Gastrocnemius medialis (tissue), 4 donors: ENCODE data around the gene RYR2. TPM values are rescaled to one million over a fixed set of nuclear protein-coding genes. Genes with fewer than 3 reads are reported as not detected.

Experiments
- ATAC-seq, 2 donors: fragments of 150-250 bp; one replicate each; pipeline ENCODE4 v1.9.1; 2016
- DNase-seq, 2 donors: peaks; one replicate each; pipeline ENCODE4 v3.0.0-alpha.2; 2019
- H3K27ac ChIP-seq, 4 donors: fragments of 200-600 bp; sonication (generic); 1 replicate in 1 of 4; 2 replicates in 3 of 4; pipeline ENCODE4 v1.5.1; 2016 to 2018; ENCODE audit warnings: mild to moderate bottlenecking in 2 of 4, moderate library complexity in 1 of 4
- H3K27me3 ChIP-seq, 3 donors: fragments of 200-600 bp; sonication (generic) in 2 of 3; 1 replicate in 1 of 3; 2 replicates in 2 of 3; pipeline versions ENCODE4 v1.5.1 to v1.6.0; 2016 to 2019; ENCODE audit warnings: mild to moderate bottlenecking in 1 of 3, moderate library complexity in 1 of 3
- H3K36me3 ChIP-seq, 2 donors: fragments of 200-600 bp; sonication (generic) in 1 of 2; one replicate each; pipeline ENCODE4 v1.5.1; 2017 to 2018
- H3K4me1 ChIP-seq, 2 donors: fragments of 200-600 bp; sonication (generic) in 1 of 2; one replicate each; pipeline ENCODE4 v1.5.1; 2016 to 2017; ENCODE audit warnings: mild to moderate bottlenecking in 2 of 2
- H3K4me3 ChIP-seq, 4 donors: fragments of 200-600 bp; sonication (generic) in 3 of 4; 1 replicate in 1 of 4; 2 replicates in 3 of 4; pipeline ENCODE4 v1.5.1; 2016 to 2019; ENCODE audit warnings: mild to moderate bottlenecking in 2 of 4
- H3K9me3 ChIP-seq, 3 donors: fragments of 200-600 bp; sonication (generic) in 2 of 3; 1 replicate in 1 of 3; 2 replicates in 2 of 3; pipeline ENCODE4 v1.5.1; 2016 to 2019
- CTCF ChIP-seq, 5 experiments: fragments of 450-650 bp in 3 of 5; fragments of 200-600 bp in 2 of 5; sonication (generic) in 2 of 5; IDR thresholded peaks in 4 of 5; conservative IDR thresholded peaks in 1 of 5; 1 replicate in 4 of 5; 2 replicates in 1 of 5; pipeline ENCODE4 v1.5.1; 2016 to 2019; ENCODE audit warnings: antibody characterized with exemption in 5 of 5, mild to moderate bottlenecking in 3 of 5, moderate library complexity in 3 of 5
- POLR2A ChIP-seq, 2 donors: fragments of 450-650 bp; IDR thresholded peaks; one replicate each; pipeline ENCODE4 v1.6.1; 2017; ENCODE audit warnings: antibody characterized with exemption in 2 of 2, mild to moderate bottlenecking in 2 of 2, moderate library complexity in 2 of 2
- in situ Hi-C, 4 donors: fragments of 200-750 bp; cut with MboI; loops; one replicate each; pipeline versions ENCODE4 v1.15.0 to v1.8.0; 2017; ENCODE audit warnings: low sequenced_read_pairs in 4 of 4
- intact Hi-C: fragments of 100-400 bp; cut with DNase I; formaldehyde crosslinking; loops from one replicate; pipeline ENCODE4 v1.15.1; 2023; ENCODE audit warnings: low total_unique reads
- total RNA-seq, 4 donors: library from RNA; depleted of rRNA; stranded (reverse); fragments of >200 nt; gene quantifications; one replicate each; pipeline versions ENCODE4 v1.1.0 to v1.2.3, GENCODE V29; 2016

RYR2 gene
- total RNA-seq, 4 donors from 2014 or later, result 0.04 to 0.16 (median 0.07) TPM

GRCh38 chr1:237737448-237737847 lies 695.5 kb downstream of the RYR2 start:
- no peaks in the 10 kb centered on the region for H3K36me3 ChIP-seq

GRCh38 chr1:237737938-237738610 lies 696.1 kb downstream of the RYR2 start:
- Histone ChIP-seq H3K27me3 (no peaks in the 10 kb centered on the region), H3K4me3 (no peak overlapping the region), H3K36me3 (no peaks in the 10 kb centered on the region), H3K4me1 (no peaks in the 10 kb centered on the region), H3K9me3 (no peaks in the 10 kb centered on the region), H3K27ac (no peak overlapping the region)
- TF ChIP-seq POLR2A (IDR thresholded peaks at IDR 0.05), result no peak
- no peak for TF ChIP-seq CTCF (IDR thresholded peaks at IDR 0.05 in 4 of 5, conservative IDR thresholded peaks at IDR 0.05 in 1 of 5)
- ATAC-seq, result no peak
- intact Hi-C loops (no loop called here), in situ Hi-C loops (no loop called here)
- no peak for DNase-seq

More at GRCh38 chr1:237737448-237737847, 695.5 kb downstream of the RYR2 start:
- Histone ChIP-seq H3K27ac (no peak overlapping the region), H3K9me3 (no peaks in the 10 kb centered on the region), H3K27me3 (no peaks in the 10 kb centered on the region), H3K4me1 (no peaks in the 10 kb centered on the region), H3K4me3 (no peak overlapping the region)
- no peak for TF ChIP-seq CTCF (IDR thresholded peaks at IDR 0.05 in 4 of 5, conservative IDR thresholded peaks at IDR 0.05 in 1 of 5)
- TF ChIP-seq POLR2A (IDR thresholded peaks at IDR 0.05), result no peak
- DNase-seq (no peak), ATAC-seq (no peak)
- in situ Hi-C loops (no loop called here), intact Hi-C loops (no loop called here)

GRCh38 chr1:237740846-237741245 lies 698.9 kb downstream of the RYR2 start:
- intact Hi-C loops, result no loop called here
- in situ Hi-C loops, result no loop called here
- no peak for DNase-seq
- H3K36me3 ChIP-seq, result no peaks in the 10 kb centered on the region
- no peaks in the 10 kb centered on the region for H3K27me3 ChIP-seq
- ATAC-seq, result no peak
- no peak overlapping the region for H3K4me3 ChIP-seq
- TF ChIP-seq POLR2A (IDR thresholded peaks at IDR 0.05), result no peak
- no peak for TF ChIP-seq CTCF (IDR thresholded peaks at IDR 0.05 in 4 of 5, conservative IDR thresholded peaks at IDR 0.05 in 1 of 5)
- no peaks in the 10 kb centered on the region for H3K4me1 ChIP-seq
- no peak overlapping the region for H3K27ac ChIP-seq
- no peaks in the 10 kb centered on the region for H3K9me3 ChIP-seq

GRCh38 chr1:237745545-237745944 lies 703.6 kb downstream of the RYR2 start:
- in situ Hi-C loops, result no loop called here
- ATAC-seq (no peak), DNase-seq (no peak)
- Histone ChIP-seq H3K4me3 (no peak overlapping the region), H3K4me1 (no peaks in the 10 kb centered on the region), H3K27me3 (no peaks in the 10 kb centered on the region), H3K9me3 (no peaks in the 10 kb centered on the region), H3K36me3 (no peaks in the 10 kb centered on the region), H3K27ac (no peak overlapping the region)
- intact Hi-C loops, result no loop called here
- TF ChIP-seq POLR2A (IDR thresholded peaks at IDR 0.05) (no peak), CTCF (IDR thresholded peaks at IDR 0.05 in 4 of 5, conservative IDR thresholded peaks at IDR 0.05 in 1 of 5) (no peak)
